Liver (tissue), 3 donors: ENCODE results near the gene GAD1.

Experiments used
- ATF3 ChIP-seq: IDR thresholded peaks from 2 replicates; pipeline ENCODE4 v1.6.1; 2016; ENCODE audit warnings: antibody characterized with exemption
- CTCF ChIP-seq: fragments of 150-350 bp; IDR thresholded peaks from 2 replicates; pipeline ENCODE4 v1.5.1; 2017; ENCODE audit warnings: improper control_type of control experiment, low read depth, low read length; ENCODE audit not compliant: missing input control
- EGR1 ChIP-seq, 2 donors: IDR thresholded peaks; 2 replicates each; pipeline ENCODE4 v1.6.1; 2016 to 2018; ENCODE audit warnings: antibody characterized with exemption in 2 of 2, low read depth in 2 of 2
- GABPA ChIP-seq, 2 donors: IDR thresholded peaks in 1 of 2; conservative IDR thresholded peaks in 1 of 2; 2 replicates each; pipeline ENCODE4 v1.6.1; 2016; ENCODE audit warnings: antibody characterized with exemption in 2 of 2, mild to moderate bottlenecking in 1 of 2, moderate library complexity in 1 of 2
- HNF4A ChIP-seq, 2 donors: conservative IDR thresholded peaks; 2 replicates each; pipeline ENCODE4 v1.6.1; 2016; ENCODE audit warnings: antibody characterized with exemption in 2 of 2, mild to moderate bottlenecking in 2 of 2
- HNF4G ChIP-seq: IDR thresholded peaks from 2 replicates; pipeline ENCODE4 v1.6.1; 2016; ENCODE audit warnings: antibody characterized with exemption
- MAX ChIP-seq: IDR thresholded peaks from 2 replicates; pipeline ENCODE4 v1.6.1; 2016; ENCODE audit warnings: antibody characterized with exemption
- RAD21 ChIP-seq, 2 donors: IDR thresholded peaks; 2 replicates each; pipeline ENCODE4 v1.6.1; 2016; ENCODE audit warnings: antibody characterized with exemption in 2 of 2, mild to moderate bottlenecking in 2 of 2
- REST ChIP-seq: IDR thresholded peaks from 2 replicates; pipeline ENCODE4 v1.6.1; 2016; ENCODE audit warnings: antibody characterized with exemption, mild to moderate bottlenecking
- RXRA ChIP-seq, 2 donors: IDR thresholded peaks; 2 replicates each; pipeline ENCODE4 v1.6.1; 2017 to 2018; ENCODE audit warnings: antibody characterized with exemption in 2 of 2, mild to moderate bottlenecking in 1 of 2
- TAF1 ChIP-seq: conservative IDR thresholded peaks from 2 replicates; pipeline ENCODE4 v1.6.1; 2016; ENCODE audit warnings: antibody characterized with exemption, mild to moderate bottlenecking
- YY1 ChIP-seq: IDR thresholded peaks from 2 replicates; pipeline ENCODE4 v1.6.1; 2016; ENCODE audit warnings: antibody characterized with exemption, mild to moderate bottlenecking
- ZBTB33 ChIP-seq: IDR thresholded peaks from 2 replicates; pipeline ENCODE4 v1.6.1; 2016; ENCODE audit warnings: antibody characterized with exemption
- donor health status: healthy.
- donor health status: healthy.

GRCh38 chr2:170813611-170814532, 2.8 kb upstream of the GAD1 start:
- TF ChIP-seq CTCF (no peak), GABPA (IDR thresholded peaks at IDR 0.05 in 1 of 2, conservative IDR thresholded peaks at IDR 0.05 in 1 of 2) (no peak), ZBTB33 (no peak), RXRA (IDR thresholded peaks at IDR 0.05) (no peak), REST (peak; percentile 99), TAF1 (no peak), MAX (no peak), RAD21 (IDR thresholded peaks at IDR 0.05) (peak in 1 of 2 donors; percentile 14), ATF3 (no peak), HNF4G (no peak), YY1 (no peak), HNF4A (conservative IDR thresholded peaks at IDR 0.05) (no peak), EGR1 (IDR thresholded peaks at IDR 0.05; ENCODE audit: low read depth in 2 of 2) (no peak)
